Liver (tissue), 2 donors: ENCODE measurements around the gene DOC2B.

Experiments
- YY1 ChIP-seq: IDR thresholded peaks from 2 replicates; pipeline ENCODE4 v1.6.1; 2016; ENCODE audit warnings: antibody characterized with exemption, mild to moderate bottlenecking
- TF ChIP-seq, protein P1 (sequence below): fragments of 150-350 bp; IDR thresholded peaks from 2 replicates; pipeline ENCODE4 v1.5.1; 2017; ENCODE audit warnings: improper control_type of control experiment, low read depth, low read length; ENCODE audit not compliant: missing input control
- TF ChIP-seq, protein P2 (sequence below): IDR thresholded peaks from 2 replicates; pipeline ENCODE4 v1.6.1; 2016; ENCODE audit warnings: antibody characterized with exemption
- donor health status: healthy.

DNA sequence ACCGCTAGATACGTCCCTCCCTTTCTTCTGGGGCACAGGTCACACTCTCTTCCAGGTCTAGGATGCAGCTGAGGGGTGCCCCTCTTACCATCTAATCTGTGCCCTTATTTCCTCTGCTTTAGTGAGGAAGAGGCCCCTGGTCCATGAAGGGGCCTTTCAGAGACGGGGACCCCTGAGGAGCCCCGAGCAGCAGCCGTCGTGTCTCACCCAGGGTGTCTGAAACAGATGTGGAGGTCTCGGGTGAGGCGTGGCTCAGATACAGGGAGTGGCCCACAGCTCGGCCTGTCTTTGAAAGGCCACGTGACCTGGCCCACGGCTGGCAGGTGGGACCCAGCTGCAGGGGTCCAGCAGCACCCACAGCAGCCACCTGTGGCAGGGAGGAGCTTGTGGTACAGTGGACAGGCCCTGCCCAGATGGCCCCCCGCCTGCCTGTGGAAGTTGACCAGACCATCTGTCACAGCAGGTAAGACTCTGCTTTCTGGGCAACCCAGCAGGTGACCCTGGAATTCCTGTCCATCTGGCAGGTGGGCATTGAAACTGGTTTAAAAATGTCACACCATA is 28.5 kb downstream of the DOC2B start:
- TF ChIP-seq, protein P1, sequence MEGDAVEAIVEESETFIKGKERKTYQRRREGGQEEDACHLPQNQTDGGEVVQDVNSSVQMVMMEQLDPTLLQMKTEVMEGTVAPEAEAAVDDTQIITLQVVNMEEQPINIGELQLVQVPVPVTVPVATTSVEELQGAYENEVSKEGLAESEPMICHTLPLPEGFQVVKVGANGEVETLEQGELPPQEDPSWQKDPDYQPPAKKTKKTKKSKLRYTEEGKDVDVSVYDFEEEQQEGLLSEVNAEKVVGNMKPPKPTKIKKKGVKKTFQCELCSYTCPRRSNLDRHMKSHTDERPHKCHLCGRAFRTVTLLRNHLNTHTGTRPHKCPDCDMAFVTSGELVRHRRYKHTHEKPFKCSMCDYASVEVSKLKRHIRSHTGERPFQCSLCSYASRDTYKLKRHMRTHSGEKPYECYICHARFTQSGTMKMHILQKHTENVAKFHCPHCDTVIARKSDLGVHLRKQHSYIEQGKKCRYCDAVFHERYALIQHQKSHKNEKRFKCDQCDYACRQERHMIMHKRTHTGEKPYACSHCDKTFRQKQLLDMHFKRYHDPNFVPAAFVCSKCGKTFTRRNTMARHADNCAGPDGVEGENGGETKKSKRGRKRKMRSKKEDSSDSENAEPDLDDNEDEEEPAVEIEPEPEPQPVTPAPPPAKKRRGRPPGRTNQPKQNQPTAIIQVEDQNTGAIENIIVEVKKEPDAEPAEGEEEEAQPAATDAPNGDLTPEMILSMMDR: no peak
- TF ChIP-seq, protein P2, sequence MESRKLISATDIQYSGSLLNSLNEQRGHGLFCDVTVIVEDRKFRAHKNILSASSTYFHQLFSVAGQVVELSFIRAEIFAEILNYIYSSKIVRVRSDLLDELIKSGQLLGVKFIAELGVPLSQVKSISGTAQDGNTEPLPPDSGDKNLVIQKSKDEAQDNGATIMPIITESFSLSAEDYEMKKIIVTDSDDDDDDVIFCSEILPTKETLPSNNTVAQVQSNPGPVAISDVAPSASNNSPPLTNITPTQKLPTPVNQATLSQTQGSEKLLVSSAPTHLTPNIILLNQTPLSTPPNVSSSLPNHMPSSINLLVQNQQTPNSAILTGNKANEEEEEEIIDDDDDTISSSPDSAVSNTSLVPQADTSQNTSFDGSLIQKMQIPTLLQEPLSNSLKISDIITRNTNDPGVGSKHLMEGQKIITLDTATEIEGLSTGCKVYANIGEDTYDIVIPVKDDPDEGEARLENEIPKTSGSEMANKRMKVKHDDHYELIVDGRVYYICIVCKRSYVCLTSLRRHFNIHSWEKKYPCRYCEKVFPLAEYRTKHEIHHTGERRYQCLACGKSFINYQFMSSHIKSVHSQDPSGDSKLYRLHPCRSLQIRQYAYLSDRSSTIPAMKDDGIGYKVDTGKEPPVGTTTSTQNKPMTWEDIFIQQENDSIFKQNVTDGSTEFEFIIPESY: no peak
- no peak for TF ChIP-seq YY1
